Stimulated activated CD8-positive, alpha-beta memory T cell treated with anti-CD3 and anti-CD28 coated beads, Interleukin-4, amount 100 ng/mL, for 4 hours (primary cell): Measurements from ENCODE around the gene POLE2.
"Not testable (repeated sequence)": the region's sequence is repeated elsewhere in the genome, so short reads cannot be mapped to it uniquely, and the experiment has no call there.

Experiments used
- DNase-seq, 2 donors: peaks; one replicate each; pipeline ENCODE4 v3.0.0-alpha.2; 2020; ENCODE audit warnings: low read depth in 2 of 2, low spot score in 1 of 2

Gene POLE2

DNA sequence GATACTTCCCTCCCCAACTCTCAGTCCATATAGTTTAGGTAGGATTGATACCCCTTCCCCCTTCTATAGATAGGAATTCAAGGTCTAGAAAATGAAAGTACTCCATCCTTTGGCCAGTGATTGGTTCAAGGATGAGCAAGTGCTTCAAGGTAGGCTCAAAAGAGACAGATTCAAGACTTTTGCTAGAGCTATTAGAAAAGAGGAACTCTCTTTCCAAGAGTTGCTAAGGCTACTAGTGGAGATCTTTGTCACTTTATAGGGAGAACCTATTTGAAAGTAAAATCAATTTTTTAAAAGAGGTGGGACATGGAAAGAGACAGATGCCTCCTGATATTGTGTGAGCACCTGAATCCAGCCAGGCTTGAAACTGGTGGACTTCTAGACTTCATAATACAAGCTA is 17.5 kb downstream of the POLE2 start:
- DNase-seq = no peak

DNA sequence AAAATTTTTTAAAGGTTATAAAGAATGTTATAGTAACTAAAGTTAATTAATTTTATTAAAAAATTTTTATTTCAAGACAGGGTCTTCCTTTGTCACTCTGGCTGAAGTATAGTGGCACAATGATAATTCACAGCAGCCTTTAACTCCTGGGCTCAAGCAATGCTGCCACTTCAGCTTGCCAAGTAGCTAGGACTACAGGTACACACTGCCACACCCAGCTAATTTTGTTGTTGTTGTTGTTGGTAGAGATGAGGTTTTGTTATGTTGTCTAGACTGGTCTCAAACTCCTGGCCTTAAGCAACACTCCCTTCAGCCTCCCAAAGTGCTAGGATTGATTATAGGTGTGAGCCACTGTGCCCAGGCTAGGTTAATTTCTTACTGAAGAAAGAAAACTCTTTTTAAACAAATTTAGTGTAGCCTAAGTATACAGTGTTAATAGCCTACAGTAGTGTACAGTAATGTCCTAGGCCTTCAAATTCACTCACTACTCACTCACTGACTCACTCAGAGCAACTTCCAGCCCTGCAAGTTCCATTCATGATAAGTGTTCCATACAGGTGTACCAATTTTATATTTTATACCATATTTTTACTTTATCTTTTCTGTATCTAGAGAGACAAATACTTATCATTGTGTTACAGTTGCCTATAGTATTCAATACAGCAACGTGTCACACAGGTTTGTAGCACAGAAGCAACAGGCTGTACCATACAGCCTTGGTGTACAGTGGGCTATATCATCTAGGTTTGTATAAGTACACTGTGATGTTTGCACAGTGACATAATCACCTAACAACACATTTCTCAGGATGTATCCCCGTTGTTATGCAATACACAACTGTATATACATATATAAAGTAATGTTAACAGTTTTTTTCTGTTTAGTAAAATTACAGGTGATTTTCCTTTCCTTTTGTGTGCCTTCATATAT is 28.2 kb downstream of the POLE2 start:
- no peak for DNase-seq

DNA sequence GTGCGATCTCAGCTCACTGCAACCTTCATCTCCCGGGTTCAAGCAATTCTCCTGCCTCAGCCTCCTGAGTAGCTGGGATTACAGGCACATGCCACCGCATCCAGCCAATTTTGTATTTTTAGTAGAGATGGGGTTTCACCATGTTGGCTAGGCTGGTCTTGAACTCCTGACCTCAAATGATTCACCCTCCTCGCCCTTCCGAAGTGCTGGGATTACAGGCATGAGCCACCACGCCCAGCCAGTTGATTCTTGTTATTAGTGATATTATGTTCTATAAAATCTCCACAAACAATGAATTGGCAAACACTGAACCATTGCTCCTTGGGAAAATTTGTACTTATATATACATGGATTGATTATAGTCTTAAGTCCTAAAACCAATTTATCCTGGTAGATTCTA is 30.5 kb downstream of the POLE2 start:
- not testable (repeated sequence) for DNase-seq

DNA sequence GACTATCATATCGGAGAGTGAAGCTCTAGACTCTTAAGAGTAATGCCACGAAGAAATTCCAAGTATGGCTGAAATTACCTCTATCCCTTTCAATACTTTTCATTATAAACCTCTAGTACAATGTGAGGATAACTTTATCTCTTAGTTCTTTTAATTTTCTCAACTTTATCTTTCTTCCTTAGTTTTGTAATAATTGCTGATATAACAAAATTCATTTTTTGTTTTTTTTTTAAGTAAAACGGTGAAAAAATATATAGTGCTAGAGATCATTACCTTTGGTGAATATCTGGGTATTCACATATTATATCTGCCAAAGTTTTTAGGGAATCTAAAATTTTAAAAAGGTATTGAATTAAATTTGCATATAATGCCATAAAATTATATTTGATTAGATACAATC is 33.5 kb downstream of the POLE2 start:
- no peak for DNase-seq

DNA sequence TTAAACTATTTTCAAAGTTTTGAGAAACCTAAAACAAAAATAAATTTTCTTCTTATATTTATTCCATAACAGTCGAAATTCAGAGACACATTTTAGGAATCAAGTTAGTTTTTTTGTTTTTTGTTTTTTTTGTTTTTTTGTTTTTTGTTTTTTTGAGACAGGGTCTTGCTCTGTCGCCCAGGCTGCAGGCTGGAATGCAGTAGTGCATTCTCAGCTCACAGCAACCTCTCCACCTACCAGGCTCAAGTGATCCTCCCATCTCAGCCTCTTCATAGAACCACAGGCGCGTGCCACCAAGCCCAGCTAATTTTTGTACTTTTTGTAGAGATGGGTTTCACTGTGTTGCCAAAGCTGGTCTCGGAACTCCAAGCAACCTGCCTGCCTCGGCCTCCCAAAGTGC is 34.5 kb downstream of the POLE2 start:
- no peak for DNase-seq

DNA sequence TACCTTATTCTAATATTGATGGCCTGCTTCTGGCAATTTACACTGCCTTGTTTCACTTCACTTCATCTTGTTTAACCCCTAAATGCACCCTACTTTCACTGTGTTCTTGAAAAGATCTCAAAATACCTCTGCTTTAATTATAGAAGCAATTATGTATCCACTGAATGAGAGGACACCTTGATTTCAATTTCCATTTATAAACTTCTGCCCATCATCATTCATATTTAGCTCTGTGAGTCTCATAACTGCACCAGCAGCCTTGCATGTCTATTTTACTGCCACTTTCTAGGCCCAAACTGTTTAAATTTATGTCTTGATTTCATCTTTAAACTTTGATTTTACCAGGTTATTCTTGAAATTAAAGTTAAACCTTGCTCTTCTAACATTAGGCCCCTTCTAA is 45.9 kb downstream of the POLE2 start:
- no peak for DNase-seq

DNA sequence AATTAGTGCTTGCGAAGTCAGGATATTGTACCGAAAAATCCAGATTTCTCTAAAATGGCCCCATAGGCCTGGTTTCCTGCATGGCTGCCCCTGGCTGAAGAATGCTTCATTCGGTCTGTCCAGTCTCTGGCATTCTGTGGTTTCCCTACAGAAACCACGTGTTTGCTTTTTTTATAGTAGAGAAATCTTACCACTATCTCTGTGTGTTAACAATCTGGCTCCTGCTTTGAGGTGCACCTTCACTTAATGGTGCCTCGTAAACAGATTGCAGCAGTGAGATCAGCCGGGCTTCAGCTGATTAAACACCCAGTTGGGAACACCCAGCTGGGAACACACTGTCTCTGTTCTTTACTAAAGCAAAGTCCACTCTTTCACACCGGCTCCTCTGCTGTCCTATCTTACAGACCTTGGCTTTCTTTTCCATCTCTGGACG is 46.3 kb downstream of the POLE2 start:
- DNase-seq = no peak

DNA sequence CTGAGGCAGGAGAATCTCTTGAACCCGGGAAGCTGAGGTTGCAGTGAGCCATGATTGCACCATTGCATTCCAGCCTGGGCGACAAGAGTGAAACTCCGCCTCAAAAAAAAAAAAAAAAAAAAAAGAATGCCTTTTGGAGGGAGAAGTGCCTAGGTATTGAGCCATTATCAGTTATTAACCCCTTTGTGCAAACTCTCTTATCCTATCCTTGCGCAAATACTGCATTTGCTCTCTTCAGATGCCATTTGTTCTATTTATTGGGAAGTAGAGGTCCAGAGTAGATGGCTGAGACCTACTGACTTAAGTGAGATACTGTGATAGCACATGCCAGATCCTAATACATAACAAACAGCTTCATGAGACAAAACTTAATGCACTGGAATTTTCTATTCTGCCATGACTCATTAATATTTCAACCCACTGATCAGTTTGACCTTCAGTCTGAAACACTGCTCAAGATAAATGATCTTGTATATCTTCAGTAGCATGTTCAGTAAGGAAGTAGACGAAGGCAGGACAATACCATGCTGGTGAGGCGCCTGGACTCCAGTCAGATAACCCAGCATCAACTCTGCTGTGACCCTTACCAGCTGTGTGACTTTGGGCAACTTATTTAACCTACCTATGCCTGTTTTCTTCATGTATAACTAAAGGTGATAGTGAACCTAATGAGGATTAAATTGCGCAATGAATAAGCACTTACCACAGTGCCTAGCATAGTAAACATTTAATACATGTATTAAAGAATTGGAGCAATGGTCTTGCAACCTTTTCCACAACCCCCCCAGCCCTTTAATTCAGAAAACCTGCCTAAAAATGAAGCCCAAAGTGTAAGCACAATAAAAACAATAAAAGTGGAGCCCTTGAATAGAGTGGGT is 47.2 kb downstream of the POLE2 start:
- DNase-seq = no peak

DNA sequence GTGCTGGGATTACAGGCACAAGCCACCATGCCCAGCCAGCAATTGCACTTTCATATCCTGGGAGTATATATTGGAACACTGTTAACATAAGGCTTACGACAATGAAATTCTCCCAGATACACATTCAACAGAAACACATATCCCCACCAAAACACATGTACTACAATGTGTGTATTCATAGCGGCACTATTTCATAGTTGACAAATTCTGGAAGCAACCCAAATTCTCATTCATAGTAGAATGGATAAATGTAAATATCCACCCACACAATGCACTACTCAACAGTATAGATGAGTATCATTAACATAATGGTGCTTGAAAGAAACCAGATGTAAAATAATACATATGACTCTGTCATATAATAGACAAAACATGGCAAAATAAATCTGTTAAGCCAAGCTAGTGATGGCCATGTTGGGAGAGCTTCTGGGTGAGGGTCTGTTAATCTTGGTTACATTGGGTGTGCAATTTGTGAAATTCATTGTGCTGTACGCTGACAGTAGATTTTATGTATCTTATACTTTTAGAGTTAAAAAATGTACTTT is 50.4 kb downstream of the POLE2 start:
- DNase-seq = no peak

DNA sequence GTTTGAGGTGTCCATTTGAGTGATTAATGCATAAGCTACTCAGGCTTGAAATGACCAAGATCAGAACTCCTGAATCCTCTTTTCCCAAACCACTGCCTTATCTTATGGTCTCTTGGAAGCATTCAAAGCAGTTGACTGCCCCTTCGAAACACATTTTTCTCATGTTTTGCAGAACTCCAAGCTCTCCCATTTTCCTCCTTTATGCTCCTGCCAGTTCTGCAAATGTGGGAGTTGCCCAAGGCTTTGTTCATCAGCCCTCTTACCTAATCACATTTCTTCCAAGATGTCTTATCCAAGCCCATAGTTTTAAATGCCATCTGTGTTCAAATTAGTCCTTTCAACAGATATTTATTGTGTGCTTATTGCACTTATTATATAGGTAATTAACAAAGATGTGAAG is 51.1 kb downstream of the POLE2 start:
- DNase-seq = no peak

DNA sequence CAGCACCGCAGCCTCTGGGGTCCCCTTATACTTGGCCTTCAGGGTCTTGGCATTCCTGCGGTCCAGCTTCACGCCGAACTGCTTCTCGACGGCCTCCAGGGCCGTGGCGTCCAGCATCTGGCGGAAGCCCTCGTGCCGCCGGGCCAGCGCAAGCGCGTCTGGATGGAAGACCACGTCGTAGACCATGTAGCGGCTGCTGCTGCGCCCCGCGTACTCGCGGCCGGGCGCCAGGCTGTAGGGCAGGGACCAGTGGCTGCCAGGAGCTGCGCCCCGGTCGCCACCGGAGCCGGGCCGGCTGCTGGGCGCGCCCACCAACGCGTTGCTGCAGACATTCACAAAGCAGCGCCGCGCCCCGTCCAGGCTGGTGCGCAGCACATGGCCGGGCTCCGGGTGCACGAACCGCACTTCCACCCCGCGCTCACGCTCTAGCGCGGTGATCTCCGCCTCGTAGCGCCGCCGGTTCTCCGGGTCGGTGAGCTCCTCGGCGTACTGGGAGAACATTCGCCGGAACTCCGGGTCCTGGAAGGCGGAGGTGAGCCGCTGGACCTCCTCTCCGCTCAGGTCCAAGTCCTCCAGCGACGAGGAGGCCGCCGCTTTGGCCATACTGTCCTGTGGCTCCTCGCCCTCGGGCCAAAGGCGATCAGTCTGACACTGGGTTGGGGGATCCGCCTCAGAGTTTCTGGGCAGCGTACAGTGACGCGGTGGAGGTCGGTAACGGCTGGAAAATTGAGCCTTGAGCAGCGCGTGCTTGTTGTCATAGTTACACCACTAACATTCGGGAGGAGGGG is 53.3 kb downstream of the POLE2 start, which contains the start of gene DNAAF2:
Gene DNAAF2, minus strand, starts transcription at position 698 of the 788 bp plus-strand sequence. Its CDS starts 95 bp downstream, at position 603.
- peak; percentile 28 to 51 for DNase-seq

DNA sequence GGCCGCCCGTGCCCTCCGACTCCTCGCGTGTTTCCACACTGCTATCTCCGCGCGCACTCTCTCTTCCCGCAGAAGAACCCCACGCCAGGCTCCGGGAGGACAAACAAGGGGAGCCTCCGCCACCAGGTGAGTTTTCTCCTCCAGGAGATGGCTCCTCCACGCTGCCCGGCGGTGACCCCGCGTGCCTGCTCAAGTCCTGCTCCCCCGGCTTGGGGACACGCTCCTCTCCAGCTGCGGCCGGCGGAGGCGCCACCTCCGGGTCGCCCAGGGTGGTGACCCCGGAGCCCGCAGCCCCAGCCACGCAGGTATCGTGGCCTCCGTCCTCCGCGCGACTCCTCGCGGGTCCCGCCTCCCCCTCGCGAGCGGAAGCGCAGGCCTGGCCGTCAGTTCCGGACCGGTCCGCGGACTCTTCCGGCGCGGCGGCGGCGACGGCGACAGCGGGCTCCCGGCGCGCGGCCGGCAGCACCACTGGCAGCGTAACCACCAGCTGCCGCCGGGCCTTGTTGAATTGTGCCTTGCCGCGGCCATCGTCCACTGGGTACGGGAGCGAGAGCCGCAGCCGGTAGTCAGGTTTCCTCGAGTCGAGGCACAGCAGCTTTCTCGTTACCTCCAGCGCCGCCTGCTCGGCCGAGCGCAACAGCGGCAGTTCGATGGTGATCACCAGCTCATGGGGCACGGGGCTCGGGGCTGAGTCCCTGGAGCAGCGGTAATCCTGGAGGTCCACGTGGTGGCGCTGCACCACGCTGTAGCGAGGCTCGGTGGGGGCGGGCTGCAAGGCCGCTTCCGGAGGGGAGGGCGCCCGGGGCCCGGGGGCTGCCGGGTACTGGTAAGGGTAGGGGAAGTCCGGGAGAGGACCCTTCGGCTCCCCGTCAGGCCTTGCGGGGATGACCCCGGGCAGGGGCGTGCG is 54.1 kb downstream of the POLE2 start:
- peak; percentile 85 to 92 for DNase-seq

DNA sequence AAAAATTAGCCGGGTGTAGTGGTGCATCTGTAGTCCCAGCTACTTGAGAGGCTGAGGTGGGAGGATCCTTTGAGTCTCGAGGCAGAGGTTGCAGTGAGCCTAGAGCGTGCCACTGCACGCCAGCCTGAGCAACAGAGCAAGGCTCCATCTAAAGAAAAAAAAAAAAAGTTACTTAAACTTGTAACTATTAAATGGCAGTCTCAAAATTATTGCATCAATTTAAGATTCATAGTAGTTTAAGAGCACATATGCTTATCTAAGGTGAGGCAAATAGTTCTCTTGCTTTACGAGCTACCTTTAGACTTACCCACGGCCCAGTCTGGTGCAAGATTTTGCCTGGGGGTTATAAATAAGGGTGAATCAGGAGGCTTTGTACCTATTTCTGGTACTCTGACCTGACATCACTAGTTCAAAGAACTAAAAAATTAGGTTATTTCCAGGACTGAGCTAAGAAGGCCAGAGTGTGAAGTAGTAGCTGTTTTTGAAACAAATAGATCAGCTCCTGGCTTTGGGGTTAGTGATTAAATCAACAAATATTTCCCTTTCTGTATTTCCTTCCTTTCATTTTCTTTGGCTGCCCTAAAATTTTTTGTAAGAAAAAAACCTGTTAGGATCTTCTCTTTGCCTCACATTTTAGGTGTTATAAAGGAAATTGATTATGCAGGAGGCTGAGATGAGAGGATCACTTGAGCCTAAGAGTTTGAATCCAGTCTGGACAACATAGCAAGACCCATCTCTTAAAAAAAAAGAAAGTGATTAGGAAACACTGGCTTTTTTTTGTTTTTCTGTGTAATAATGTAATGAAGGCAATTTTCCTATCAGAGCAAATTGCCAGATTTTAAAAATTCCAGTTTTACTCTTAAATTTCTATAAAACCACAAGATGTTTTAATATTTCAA is 63.8 kb downstream of the POLE2 start:
- no peak for DNase-seq

DNA sequence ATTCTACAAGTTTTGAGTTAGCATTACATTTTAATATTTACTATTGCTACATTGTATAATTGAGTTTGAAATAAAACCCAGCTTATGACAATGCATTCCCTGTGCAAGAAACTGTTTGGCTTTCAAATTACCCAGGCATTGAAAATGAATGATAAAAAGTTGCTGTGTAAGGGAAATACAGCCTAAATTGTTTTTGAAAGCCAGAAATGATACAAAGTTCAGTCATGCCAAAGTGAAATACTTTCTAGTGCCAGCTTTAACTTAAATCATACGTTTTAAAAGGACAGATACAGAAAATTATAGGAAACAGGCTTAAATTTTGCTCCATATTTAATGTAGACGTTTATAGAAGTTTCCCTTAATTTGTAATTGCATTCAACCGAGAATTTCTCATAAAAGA is 64.6 kb downstream of the POLE2 start:
- DNase-seq = no peak

DNA sequence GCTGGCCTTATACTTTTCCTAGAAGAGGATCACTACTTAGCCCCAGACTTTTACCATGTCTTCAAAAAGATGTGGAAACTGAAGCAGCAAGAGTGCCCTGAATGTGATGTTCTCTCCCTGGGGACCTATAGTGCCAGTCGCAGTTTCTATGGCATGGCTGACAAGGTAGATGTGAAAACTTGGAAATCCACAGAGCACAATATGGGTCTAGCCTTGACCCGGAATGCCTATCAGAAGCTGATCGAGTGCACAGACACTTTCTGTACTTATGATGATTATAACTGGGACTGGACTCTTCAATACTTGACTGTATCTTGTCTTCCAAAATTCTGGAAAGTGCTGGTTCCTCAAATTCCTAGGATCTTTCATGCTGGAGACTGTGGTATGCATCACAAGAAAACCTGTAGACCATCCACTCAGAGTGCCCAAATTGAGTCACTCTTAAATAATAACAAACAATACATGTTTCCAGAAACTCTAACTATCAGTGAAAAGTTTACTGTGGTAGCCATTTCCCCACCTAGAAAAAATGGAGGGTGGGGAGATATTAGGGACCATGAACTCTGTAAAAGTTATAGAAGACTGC is 65.9 kb downstream of the POLE2 start:
- no peak for DNase-seq

DNA sequence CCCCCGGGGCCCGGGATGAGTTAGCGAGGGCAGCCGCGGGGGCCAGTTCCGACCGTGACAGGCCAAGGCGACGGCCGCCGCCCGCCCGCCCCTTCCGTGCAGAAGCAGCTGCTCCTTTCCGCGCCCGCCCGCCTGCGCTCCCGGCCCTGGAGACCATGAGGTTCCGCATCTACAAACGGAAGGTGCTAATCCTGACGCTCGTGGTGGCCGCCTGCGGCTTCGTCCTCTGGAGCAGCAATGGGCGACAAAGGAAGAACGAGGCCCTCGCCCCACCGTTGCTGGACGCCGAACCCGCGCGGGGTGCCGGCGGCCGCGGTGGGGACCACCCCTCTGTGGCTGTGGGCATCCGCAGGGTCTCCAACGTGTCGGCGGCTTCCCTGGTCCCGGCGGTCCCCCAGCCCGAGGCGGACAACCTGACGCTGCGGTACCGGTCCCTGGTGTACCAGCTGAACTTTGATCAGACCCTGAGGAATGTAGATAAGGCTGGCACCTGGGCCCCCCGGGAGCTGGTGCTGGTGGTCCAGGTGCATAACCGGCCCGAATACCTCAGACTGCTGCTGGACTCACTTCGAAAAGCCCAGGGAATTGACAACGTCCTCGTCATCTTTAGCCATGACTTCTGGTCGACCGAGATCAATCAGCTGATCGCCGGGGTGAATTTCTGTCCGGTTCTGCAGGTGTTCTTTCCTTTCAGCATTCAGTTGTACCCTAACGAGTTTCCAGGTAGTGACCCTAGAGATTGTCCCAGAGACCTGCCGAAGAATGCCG is 66.7 kb downstream of the POLE2 start:
- no peak for DNase-seq
